SK-N-SH (cell line): ENCODE data around the gene TEX22. TPM values are rescaled to one million over a fixed set of nuclear protein-coding genes. Genes with fewer than 3 reads are reported as not detected.

Source experiments
- CTCF ChIA-PET: fragments of 300-600, 350-600 bp; formaldehyde crosslinking; extraction: SDS; loops from one replicate; lab custom pipeline; 2021; lab: Yijun Ruan, JAX
- POLR2A ChIA-PET: fragments of 350-600 bp; sonication (Branson Sonifier 250); formaldehyde crosslinking; extraction: SDS; loops from one replicate; lab custom pipeline; 2020; ENCODE audit warnings: antibody characterized with exemption, inconsistent platforms; lab: Yijun Ruan, JAX
- DNase-seq: peaks from one replicate; pipeline ENCODE4 v3.0.0; 2012
- H2AFZ ChIP-seq: fragments of 200-600 bp; sonication (generic); 2 replicates; pipeline ENCODE4 v1.8.1; 2016; ENCODE audit warnings: antibody characterized with exemption, mild to moderate bottlenecking, low read depth
- H3F3A ChIP-seq: fragments of 200-600 bp; sonication (generic); replicated peaks from 2 replicates; pipeline ENCODE3; 2016; ENCODE audit warnings: antibody characterized with exemption, mild to moderate bottlenecking; ENCODE audit not compliant: insufficient read depth
- H3K27ac ChIP-seq, 2 experiments: fragments of 200-500 bp in 1 of 2; fragments of 200-600 bp in 1 of 2; sonication (Bioruptor generic) in 1 of 2; sonication (generic), shearing (Covaris generic) in 1 of 2; 2 replicates each; pipeline versions ENCODE4 v1.5.1 to v1.6.1; 2014 to 2016; ENCODE audit warnings: low read depth in 2 of 2, inconsistent platforms in 1 of 2, low read length in 1 of 2, mild to moderate bottlenecking in 1 of 2, mixed read lengths in 1 of 2
- H3K27me3 ChIP-seq: fragments of 200-600 bp; sonication (generic), shearing (Covaris generic); 2 replicates; pipeline ENCODE4 v1.6.1; 2016; ENCODE audit warnings: mixed run types; ENCODE audit not compliant: insufficient read depth
- H3K36me3 ChIP-seq, 2 experiments: fragments of 200-500 bp in 1 of 2; fragments of 200-600 bp in 1 of 2; sonication (Bioruptor generic) in 1 of 2; sonication (generic) in 1 of 2; replicated peaks in 1 of 2; 2 replicates each; pipeline versions ENCODE3 to v1.5.1; 2014 to 2016; ENCODE audit warnings: low read length in 1 of 2, mild to moderate bottlenecking in 1 of 2; ENCODE audit not compliant: insufficient read depth in 2 of 2, control insufficient read depth in 1 of 2
- H3K4me1 ChIP-seq, 2 experiments: fragments of 200-500 bp in 1 of 2; fragments of 200-600 bp in 1 of 2; sonication (Bioruptor generic) in 1 of 2; sonication (generic), shearing (Covaris generic) in 1 of 2; 2 replicates each; pipeline versions ENCODE4 v1.5.1 to v1.6.1; 2014 to 2016; ENCODE audit warnings: low read depth in 1 of 2, low read length in 1 of 2, mixed run types in 1 of 2; ENCODE audit not compliant: insufficient read depth in 2 of 2, control insufficient read depth in 1 of 2
- H3K4me2 ChIP-seq: fragments of 200-600 bp; sonication (generic), shearing (Covaris generic); 2 replicates; pipeline ENCODE4 v1.6.1; 2017; ENCODE audit warnings: mixed run types
- H3K4me3 ChIP-seq, 2 experiments: fragments of 200-500 bp in 1 of 2; fragments of 200-600 bp in 1 of 2; sonication (Bioruptor generic) in 1 of 2; sonication (generic), shearing (Covaris generic) in 1 of 2; 2 replicates each; pipeline versions ENCODE4 v1.5.1 to v1.8.1; 2014 to 2016; ENCODE audit warnings: low read depth in 2 of 2, inconsistent platforms in 1 of 2, low read length in 1 of 2, mild to moderate bottlenecking in 1 of 2, mixed read lengths in 1 of 2, moderate library complexity in 1 of 2
- H3K79me2 ChIP-seq: fragments of 200-600 bp; sonication (generic); 2 replicates; pipeline ENCODE4 v1.8.1; 2017; ENCODE audit warnings: mild to moderate bottlenecking; ENCODE audit not compliant: insufficient read depth
- H3K9ac ChIP-seq: fragments of 200-600 bp; sonication (generic); 2 replicates; pipeline ENCODE4 v1.6.1; 2017; ENCODE audit warnings: mixed run types
- H3K9me2 ChIP-seq: fragments of 200-600 bp; sonication (generic); 2 replicates; pipeline ENCODE4 v1.6.1; 2017; ENCODE audit warnings: mixed run types
- H3K9me3 ChIP-seq: fragments of 200-600 bp; sonication (generic); 2 replicates; pipeline ENCODE4 v1.6.1; 2017; ENCODE audit warnings: mixed run types, mild to moderate bottlenecking, moderate library complexity
- H4K20me1 ChIP-seq: fragments of 200-600 bp; sonication (generic); 2 replicates; pipeline ENCODE4 v1.6.1; 2017; ENCODE audit warnings: mild to moderate bottlenecking, mixed run types; ENCODE audit not compliant: insufficient read depth
- CHD2 ChIP-seq: fragments of 150-350 bp; IDR thresholded peaks from 2 replicates; pipeline ENCODE4 v1.6.1; 2018; ENCODE audit warnings: low read length; ENCODE audit not compliant: partially characterized antibody
- FOXJ3 ChIP-seq: sonication (generic); formaldehyde crosslinking; IDR thresholded peaks from 2 replicates; pipeline ENCODE4 v1.5.1; 2020; ENCODE audit warnings: mild to moderate bottlenecking, missing genetic modification reagents
- GABPA ChIP-seq: IDR thresholded peaks from 2 replicates; pipeline ENCODE4 v1.4.0; 2012; ENCODE audit warnings: low read depth, mild to moderate bottlenecking
- GATA2 ChIP-seq: sonication (generic); formaldehyde crosslinking; IDR thresholded peaks from 2 replicates; pipeline ENCODE4 v1.5.0; 2020; ENCODE audit warnings: mild to moderate bottlenecking, missing genetic modification reagents
- JUND ChIP-seq: IDR thresholded peaks from 2 replicates; pipeline ENCODE4 v1.4.0; 2012
- MAX ChIP-seq: IDR thresholded peaks from 2 replicates; pipeline ENCODE4 v1.4.0; 2012; ENCODE audit warnings: low read depth
- RAD21 ChIP-seq: IDR thresholded peaks from 2 replicates; pipeline ENCODE4 v1.6.1; 2012; ENCODE audit warnings: mild to moderate bottlenecking, low read length
- WGBS: methylation state at CpG from one replicate; pipeline ENCODE4 v1.1.6; 2017; ENCODE audit warnings: low lambda C conversion rate; 5-methylcytosine and 5-hydroxymethylcytosine counted together
- polyA plus RNA-seq, 3 experiments: library from polyadenylated mRNA; depleted of rRNA; stranded (reverse); fragments of >200 nt; gene quantifications; 2 replicates each; pipeline ENCODE4 v1.2.3, GENCODE V29; 2012
- TF ChIP-seq, protein P1 (sequence below): IDR thresholded peaks from 2 replicates; pipeline ENCODE4 v1.4.0; 2012; ENCODE audit warnings: low read depth, borderline replicate concordance
- TF ChIP-seq, protein P2 (sequence below): IDR thresholded peaks from 2 replicates; pipeline ENCODE4 v1.4.0; 2012; ENCODE audit warnings: low read depth, borderline replicate concordance
- TF ChIP-seq, protein P3 (sequence below): fragments of 200-600 bp; sonication (generic); IDR thresholded peaks from 2 replicates; pipeline ENCODE4 v1.6.1; 2017; ENCODE audit warnings: antibody characterized with exemption, mild to moderate bottlenecking, moderate library complexity
- TF ChIP-seq, protein P4 (sequence below): IDR thresholded peaks from 2 replicates; pipeline ENCODE4; 2012

TEX22 gene
- polyA plus RNA-seq, 1 of the 3 experiments (the other 2 are of a cell fraction), result 0.26 TPM

- H3K27ac ChIP-seq, result no peak overlapping the region
- no peaks in the 10 kb centered on the region for H3F3A ChIP-seq
- H3K36me3 ChIP-seq, result peaks cover 16 to 63% of the 10 kb centered on the region in 2 experiments
- H4K20me1 ChIP-seq, result no peaks in the 10 kb centered on the region
- H3K9me3 ChIP-seq, result no peaks in the 10 kb centered on the region
- H3K4me2 ChIP-seq, result no peak overlapping the region
- H3K27me3 ChIP-seq, result no peaks in the 10 kb centered on the region
- no peaks in the 10 kb centered on the region; the same call in 1 of the 2 replicates for H3K79me2 ChIP-seq
- ChIA-PET CTCF (interaction anchor here (1.1 to 5.8 kb wide), 7 partner anchors 8 to 34 kb away, joined by 4 to 25 read pairs (median 8); no protein-coding TSS in a partner anchor), POLR2A (interaction anchor here (0.6 to 1.2 kb wide), 3 partner anchors 7 to 21 kb away, joined by 3 read pairs; no protein-coding TSS in a partner anchor)
- H3K4me3 ChIP-seq, result no peak overlapping the region
- WGBS, result 74% methylated on average over 7 of the region's 22 CpGs
- no peak overlapping the region for H2AFZ ChIP-seq
- no peak overlapping the region for H3K9ac ChIP-seq
- DNase-seq, result no peak
- TF ChIP-seq, protein P1, sequence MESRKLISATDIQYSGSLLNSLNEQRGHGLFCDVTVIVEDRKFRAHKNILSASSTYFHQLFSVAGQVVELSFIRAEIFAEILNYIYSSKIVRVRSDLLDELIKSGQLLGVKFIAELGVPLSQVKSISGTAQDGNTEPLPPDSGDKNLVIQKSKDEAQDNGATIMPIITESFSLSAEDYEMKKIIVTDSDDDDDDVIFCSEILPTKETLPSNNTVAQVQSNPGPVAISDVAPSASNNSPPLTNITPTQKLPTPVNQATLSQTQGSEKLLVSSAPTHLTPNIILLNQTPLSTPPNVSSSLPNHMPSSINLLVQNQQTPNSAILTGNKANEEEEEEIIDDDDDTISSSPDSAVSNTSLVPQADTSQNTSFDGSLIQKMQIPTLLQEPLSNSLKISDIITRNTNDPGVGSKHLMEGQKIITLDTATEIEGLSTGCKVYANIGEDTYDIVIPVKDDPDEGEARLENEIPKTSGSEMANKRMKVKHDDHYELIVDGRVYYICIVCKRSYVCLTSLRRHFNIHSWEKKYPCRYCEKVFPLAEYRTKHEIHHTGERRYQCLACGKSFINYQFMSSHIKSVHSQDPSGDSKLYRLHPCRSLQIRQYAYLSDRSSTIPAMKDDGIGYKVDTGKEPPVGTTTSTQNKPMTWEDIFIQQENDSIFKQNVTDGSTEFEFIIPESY, result no peak
- TF ChIP-seq CHD2, result no peak
- TF ChIP-seq, protein P2, sequence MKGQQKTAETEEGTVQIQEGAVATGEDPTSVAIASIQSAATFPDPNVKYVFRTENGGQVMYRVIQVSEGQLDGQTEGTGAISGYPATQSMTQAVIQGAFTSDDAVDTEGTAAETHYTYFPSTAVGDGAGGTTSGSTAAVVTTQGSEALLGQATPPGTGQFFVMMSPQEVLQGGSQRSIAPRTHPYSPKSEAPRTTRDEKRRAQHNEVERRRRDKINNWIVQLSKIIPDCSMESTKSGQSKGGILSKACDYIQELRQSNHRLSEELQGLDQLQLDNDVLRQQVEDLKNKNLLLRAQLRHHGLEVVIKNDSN, result no peak
- TF ChIP-seq GABPA, result no peak
- TF ChIP-seq RAD21, result no peak
- TF ChIP-seq GATA2 (CRISPR knock-in tag), result no peak
- TF ChIP-seq JUND, result no peak
- no peaks in the 10 kb centered on the region for H3K9me2 ChIP-seq
- H3K4me1 ChIP-seq, result peaks cover 0 to 13% of the 10 kb centered on the region in 2 experiments; a peak in 1 of 4 replicates
Measured at GRCh38 chr14:105455766-105456660, 57.7 kb downstream of the TEX22 start.

GRCh38 chr14:105456736-105457617 is 58.6 kb downstream of the TEX22 start:
- Histone ChIP-seq H2AFZ (no peak overlapping the region), H3K4me3 (no peak overlapping the region), H3K4me1 (peaks cover 0 to 7% of the 10 kb centered on the region in 2 experiments; a peak in 1 of 4 replicates), H3K36me3 (peaks cover 15 to 67% of the 10 kb centered on the region in 2 experiments), H3K27me3 (no peaks in the 10 kb centered on the region), H3K4me2 (no peak overlapping the region), H3F3A (no peaks in the 10 kb centered on the region), H4K20me1 (no peaks in the 10 kb centered on the region), H3K9ac (no peak overlapping the region), H3K9me2 (no peaks in the 10 kb centered on the region), H3K9me3 (no peaks in the 10 kb centered on the region), H3K79me2 (no peaks in the 10 kb centered on the region; the same call in 1 of the 2 replicates), H3K27ac (no peak overlapping the region; a peak in 1 of 4 replicates)
- ChIA-PET CTCF (interaction anchor here (1.1 to 3.7 kb wide), 6 partner anchors 9 to 33 kb away, joined by 4 to 13 read pairs (median 8); no protein-coding TSS in a partner anchor), POLR2A (interaction anchor here (1.0 to 1.2 kb wide), 2 partner anchors 14 to 20 kb away, joined by 3 read pairs; no protein-coding TSS in a partner anchor)
- TF ChIP-seq, protein P3, sequence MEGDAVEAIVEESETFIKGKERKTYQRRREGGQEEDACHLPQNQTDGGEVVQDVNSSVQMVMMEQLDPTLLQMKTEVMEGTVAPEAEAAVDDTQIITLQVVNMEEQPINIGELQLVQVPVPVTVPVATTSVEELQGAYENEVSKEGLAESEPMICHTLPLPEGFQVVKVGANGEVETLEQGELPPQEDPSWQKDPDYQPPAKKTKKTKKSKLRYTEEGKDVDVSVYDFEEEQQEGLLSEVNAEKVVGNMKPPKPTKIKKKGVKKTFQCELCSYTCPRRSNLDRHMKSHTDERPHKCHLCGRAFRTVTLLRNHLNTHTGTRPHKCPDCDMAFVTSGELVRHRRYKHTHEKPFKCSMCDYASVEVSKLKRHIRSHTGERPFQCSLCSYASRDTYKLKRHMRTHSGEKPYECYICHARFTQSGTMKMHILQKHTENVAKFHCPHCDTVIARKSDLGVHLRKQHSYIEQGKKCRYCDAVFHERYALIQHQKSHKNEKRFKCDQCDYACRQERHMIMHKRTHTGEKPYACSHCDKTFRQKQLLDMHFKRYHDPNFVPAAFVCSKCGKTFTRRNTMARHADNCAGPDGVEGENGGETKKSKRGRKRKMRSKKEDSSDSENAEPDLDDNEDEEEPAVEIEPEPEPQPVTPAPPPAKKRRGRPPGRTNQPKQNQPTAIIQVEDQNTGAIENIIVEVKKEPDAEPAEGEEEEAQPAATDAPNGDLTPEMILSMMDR, result no peak
- no peak for TF ChIP-seq JUND
- TF ChIP-seq, protein P4, sequence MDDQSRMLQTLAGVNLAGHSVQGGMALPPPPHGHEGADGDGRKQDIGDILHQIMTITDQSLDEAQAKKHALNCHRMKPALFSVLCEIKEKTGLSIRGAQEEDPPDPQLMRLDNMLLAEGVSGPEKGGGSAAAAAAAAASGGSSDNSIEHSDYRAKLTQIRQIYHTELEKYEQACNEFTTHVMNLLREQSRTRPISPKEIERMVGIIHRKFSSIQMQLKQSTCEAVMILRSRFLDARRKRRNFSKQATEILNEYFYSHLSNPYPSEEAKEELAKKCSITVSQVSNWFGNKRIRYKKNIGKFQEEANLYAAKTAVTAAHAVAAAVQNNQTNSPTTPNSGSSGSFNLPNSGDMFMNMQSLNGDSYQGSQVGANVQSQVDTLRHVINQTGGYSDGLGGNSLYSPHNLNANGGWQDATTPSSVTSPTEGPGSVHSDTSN, result no peak
- TF ChIP-seq, protein P2, result no peak
- TF ChIP-seq, protein P1, result no peak
- no peak for TF ChIP-seq MAX
- no peak for TF ChIP-seq FOXJ3 (CRISPR knock-in tag)
- WGBS, result 92% methylated on average over 14 of the region's 22 CpGs
- no peak for DNase-seq
